ENCODE data around the gene TPI1.

GRCh38 chr12:6853626-6854025 is 13.7 kb upstream of the TPI1 start:
- TF ChIP-seq CTCF (IDR thresholded peaks at IDR 0.05) (no peak), POLR2A (IDR thresholded peaks at IDR 0.05) (no peak)

Measured in thyroid gland (tissue), 4 donors.